ENCODE results near the gene ABHD1.
"Not testable (repeated sequence)": the region's sequence is repeated elsewhere in the genome, so short reads cannot be mapped to it uniquely, and the experiment has no call there.

The ABHD1 gene

DNA sequence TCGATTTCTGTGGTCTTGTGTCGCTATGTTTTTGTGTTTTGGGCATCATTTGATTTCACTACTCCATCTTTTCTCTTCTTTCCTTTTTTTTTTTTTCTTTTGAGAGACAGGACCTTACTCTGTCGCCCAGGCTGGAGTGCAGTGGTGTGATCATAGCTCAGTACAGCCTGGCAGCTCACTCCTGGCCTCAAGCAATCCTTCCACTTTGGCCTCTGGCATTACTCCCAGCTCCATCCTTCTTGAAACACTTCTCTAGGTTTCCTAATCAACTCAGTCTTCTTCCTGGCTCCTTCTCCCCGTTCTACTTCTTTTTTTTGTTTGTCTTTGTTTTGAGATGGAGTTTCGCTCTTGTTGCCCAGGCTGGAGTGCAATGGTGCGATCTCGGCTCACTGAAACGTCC lies 51.7 kb downstream of the ABHD1 start:
- no peak for DNase-seq (ENCODE audit: low read depth)
- H3K4me3 ChIP-seq (ENCODE audit: low read depth, low read length): no peak overlapping the region
- TF ChIP-seq, protein P1, sequence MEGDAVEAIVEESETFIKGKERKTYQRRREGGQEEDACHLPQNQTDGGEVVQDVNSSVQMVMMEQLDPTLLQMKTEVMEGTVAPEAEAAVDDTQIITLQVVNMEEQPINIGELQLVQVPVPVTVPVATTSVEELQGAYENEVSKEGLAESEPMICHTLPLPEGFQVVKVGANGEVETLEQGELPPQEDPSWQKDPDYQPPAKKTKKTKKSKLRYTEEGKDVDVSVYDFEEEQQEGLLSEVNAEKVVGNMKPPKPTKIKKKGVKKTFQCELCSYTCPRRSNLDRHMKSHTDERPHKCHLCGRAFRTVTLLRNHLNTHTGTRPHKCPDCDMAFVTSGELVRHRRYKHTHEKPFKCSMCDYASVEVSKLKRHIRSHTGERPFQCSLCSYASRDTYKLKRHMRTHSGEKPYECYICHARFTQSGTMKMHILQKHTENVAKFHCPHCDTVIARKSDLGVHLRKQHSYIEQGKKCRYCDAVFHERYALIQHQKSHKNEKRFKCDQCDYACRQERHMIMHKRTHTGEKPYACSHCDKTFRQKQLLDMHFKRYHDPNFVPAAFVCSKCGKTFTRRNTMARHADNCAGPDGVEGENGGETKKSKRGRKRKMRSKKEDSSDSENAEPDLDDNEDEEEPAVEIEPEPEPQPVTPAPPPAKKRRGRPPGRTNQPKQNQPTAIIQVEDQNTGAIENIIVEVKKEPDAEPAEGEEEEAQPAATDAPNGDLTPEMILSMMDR (IDR thresholded peaks at IDR 0.05; ENCODE audit: insufficient read depth, low read depth, low read length, missing control alignments): no peak

DNA sequence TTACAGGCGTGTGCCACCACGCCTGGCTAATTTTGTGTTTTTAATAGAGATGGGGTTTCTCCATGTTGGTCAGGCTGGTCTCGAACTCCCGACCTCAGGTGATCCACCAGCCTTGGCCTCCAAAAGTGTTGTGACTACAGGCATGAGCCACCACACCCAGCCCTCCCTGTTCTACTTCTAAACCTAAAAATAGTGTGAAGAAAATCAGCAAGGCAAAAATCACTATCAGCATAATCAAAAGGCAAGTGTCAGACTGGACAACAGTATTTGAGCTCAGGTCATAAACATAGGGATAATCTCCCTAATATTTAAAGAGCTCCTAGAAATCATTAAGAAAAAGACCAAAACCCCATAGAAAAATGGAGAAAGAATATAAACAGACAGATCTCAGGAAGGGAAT lies 52.2 kb downstream of the ABHD1 start:
- not testable (repeated sequence) for DNase-seq (ENCODE audit: low read depth); H3K4me3 ChIP-seq (ENCODE audit: low read depth, low read length)

DNA sequence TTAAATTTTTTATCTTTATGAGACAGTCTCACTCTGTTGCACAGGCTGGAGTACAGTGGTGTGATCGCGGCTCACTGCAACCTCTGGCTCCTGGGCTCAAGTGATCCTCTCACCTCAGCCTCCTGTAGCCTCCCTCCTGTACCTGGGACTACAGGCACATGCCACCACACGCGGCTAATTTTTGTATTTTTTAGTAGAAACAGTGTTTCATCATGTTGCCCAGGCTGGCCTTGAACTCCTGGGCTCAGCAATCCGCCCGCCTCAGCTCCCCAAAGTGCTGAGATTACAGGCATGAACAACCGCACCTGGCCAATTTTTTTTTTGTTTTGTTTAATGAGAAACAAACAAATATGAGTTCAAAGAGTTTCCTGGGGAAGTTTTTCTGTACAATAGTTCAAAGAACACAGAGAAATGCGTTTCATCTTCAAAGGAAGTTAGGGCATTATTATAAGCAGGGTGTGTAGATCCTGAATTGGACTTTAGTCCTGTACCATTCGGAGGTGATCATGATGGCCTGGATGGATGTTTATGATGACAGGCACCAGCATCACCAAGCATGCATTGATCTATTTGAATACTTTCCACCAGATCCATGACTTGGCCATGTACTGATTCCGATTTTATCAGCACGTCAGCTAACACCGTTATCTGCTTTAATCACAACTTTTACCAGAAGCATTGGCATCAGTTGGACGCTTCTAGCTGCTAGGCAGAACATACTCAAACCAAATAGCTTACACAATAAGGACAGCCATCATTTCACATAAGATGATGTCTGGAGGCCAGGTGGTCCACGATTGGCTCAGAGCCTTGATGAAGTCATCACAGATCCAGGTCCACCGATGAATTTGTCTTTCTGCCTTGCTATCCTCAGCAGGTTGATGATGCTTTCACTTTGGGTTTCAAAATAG lies 54.1 kb downstream of the ABHD1 start:
- no peak overlapping the region for H3K4me3 ChIP-seq (ENCODE audit: low read depth, low read length)
- TF ChIP-seq, protein P1 (IDR thresholded peaks at IDR 0.05; ENCODE audit: insufficient read depth, low read depth, low read length, missing control alignments): no peak
- no peak for DNase-seq (ENCODE audit: low read depth)

DNA sequence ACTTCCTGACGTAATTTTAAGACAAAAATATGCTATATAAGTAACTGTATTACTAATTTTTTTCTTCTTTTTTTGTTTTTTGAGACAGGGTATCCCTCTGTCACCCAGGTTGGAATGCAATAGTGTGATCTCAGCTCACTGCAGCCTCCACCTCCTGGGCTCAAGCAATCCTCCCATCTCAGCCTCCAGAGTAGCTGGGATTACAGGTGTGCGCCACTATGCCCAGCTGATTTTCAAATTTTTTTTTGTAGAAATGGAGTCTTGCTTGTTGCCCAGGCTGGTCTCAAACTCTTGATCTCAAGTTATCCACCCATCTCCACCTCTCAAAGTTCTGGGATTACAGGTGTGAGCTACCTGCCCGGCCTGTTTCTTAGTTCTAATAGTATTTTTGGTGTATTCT lies 54.9 kb downstream of the ABHD1 start:
- DNase-seq (ENCODE audit: low read depth): no peak
- H3K4me3 ChIP-seq (ENCODE audit: low read depth, low read length): no peak overlapping the region
- TF ChIP-seq, protein P1 (IDR thresholded peaks at IDR 0.05; ENCODE audit: insufficient read depth, low read depth, low read length, missing control alignments): no peak

DNA sequence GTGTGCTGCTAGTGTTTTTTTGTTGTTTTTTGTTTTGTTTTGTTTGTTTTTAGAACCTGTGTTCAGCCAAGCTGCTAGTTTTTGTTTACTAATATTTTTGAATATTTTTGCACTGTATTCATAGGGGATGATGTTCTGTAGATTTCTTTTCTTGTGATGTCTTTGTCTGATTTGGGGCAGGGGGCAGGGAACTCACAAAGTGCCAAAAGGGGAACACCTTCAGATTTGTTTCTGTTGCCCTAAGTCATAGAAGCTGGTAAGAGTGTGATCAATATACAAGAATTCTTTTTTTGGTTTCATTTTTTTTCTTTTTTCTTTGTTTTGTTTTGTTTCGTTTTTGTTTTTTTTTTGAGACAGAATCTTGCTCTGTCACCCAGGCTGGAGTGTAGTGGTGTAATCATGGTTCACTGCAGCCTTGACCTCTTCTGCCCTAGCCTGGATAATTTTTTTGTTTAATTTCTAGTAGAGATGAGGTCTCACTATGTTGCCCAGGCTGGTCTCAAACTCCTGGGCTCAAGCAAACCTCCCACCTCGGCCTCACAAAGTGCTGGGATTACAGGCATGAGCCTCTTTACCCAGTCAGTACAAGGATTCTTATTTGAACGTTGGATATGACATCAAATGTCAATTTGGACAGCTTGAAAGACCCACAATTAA lies 55.9 kb downstream of the ABHD1 start:
- H3K4me3 ChIP-seq (ENCODE audit: low read depth, low read length): no peak overlapping the region
- TF ChIP-seq, protein P1 (IDR thresholded peaks at IDR 0.05; ENCODE audit: insufficient read depth, low read depth, low read length, missing control alignments): no peak
- no peak for DNase-seq (ENCODE audit: low read depth)

Data from GM12865 (cell line).